Stimulated activated CD4-positive, alpha-beta T cell treated with anti-CD3 and anti-CD28 coated beads, Interleukin-1b, Interleukin-23, amount 100 ng/mL, for 1 hour (primary cell): ENCODE measurements around the gene TSPEAR.
"Not testable (repeated sequence)": the region's sequence is repeated elsewhere in the genome, so short reads cannot be mapped to it uniquely, and the experiment has no call there.

Experiments used
- DNase-seq, 2 donors: peaks; one replicate each; pipeline ENCODE4 v3.0.0-alpha.2; 2020; ENCODE audit warnings: low read depth in 2 of 2

The TSPEAR gene

GRCh38 chr21:44684077-44684476, 27.3 kb downstream of the TSPEAR start:
- DNase-seq: no peak

DNA sequence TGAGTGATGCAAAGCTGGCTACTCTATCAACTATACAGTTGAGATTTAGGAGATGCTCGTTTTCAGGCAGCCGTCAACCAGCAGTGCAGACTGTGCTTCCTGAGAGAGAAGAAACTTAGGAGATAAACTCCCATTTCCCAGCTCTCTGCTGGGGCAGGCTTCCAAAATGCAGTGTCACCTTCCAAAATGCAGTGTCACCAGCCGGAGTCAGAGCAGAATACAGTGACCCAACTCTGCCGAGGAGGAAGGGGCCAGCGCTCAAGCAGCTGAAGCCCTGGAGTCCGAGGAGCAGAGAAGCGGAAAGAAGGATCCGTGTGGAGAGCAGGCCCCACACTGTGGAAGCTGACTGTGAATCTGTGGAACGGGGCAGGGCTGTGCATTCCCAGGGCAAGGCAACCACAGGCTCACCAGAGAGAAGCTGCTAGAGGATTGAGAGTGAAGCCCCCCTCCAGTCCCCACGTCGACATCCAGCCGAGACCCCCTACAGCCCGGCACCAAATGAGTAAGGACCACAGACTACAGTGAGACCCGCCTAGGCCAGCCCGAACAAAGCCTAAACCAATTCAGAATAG, 28.7 kb downstream of the TSPEAR start:
- no peak for DNase-seq

GRCh38 chr21:44681861-44682579, 29.4 kb downstream of the TSPEAR start, which contains the start of gene KRTAP12-1:
Gene KRTAP12-1 (minus strand): TSS chr21:44682163. CDS start chr21:44682123, 40 bp downstream.
- DNase-seq: no peak

DNA sequence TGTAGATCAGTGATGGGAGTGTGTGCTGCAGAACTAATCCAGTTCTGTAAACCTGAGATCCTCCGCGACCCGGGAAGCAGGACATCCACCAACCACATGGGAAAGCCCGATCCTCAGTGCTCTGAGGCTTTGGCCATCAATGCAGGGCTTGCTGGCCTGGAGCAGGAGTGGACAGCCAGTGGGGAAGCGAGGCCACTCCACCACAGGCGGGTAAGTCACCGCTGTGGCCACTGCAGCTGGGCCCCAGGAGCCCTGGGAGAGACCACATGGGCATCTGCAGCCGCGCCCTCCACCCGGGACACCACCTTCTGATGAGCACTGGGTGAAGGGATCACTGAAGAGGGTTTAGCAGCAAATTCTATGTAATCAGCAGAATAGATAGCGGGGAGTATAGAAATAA, 30.2 kb downstream of the TSPEAR start:
- no peak for DNase-seq

- DNase-seq: no peak
Observed at GRCh38 chr21:44677881-44678280, 33.5 kb downstream of the TSPEAR start.

DNA sequence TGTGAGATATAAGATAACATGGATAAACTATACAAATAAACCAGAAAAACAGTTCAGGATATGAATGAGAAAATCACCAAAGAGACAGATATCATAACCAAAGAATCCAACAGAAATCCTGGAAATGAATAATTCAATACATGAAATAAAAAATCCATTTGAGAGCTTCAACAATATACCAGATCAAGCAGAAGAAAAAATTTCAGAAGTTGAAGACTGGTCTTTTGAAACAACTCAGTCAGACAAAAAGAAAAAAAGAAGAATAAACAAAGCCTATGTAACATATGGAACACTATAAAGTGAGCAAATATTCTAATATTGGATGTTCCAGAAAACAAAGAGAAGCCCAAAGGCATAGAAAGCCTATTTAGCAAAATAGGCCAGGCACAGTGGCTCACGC, 39.5 kb downstream of the TSPEAR start:
- no peak for DNase-seq

DNA sequence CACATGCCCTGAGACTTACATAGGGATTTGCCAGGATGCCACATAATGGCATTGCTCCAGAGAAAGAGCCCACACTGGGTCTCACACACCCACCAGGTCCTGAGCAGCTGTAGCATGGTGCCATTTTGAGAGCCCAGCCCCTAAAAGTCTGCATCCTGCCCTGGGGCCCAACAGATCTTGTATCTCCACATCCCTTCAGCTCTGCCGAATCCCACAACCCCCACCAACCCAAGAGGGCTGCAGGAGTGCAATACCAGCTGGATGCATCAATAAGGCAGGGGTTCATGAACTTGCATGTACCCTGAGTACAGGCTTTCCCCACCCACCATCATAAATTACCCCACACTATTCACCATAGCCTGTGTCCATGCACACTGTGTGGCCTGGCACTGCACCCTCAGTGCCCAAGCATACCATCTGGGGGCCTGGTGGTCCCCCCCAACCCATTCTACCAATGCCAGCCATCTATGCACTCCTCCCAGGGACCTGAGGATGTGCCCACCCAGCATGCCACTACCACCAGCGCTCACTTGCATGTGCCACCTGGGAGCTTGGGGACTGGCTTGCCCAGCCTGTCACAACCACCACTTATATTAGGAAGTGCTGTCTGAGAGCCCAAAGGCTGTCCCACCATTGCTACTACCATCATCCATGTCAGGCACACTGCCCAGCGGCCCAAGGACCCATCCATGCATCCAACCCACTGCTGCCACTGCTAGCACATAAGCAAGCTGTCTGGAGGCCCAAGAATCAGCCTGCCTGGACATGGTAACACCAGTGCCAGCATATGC, 40.5 kb downstream of the TSPEAR start:
- no peak for DNase-seq

- DNase-seq: no peak
Observed at GRCh38 chr21:44667612-44668011, 43.8 kb downstream of the TSPEAR start.

GRCh38 chr21:44666401-44667320, 44.7 kb downstream of the TSPEAR start, which contains the start of gene KRTAP12-2:
Gene KRTAP12-2 (minus strand): TSS chr21:44666927. CDS start chr21:44666886, 41 bp downstream.
- DNase-seq: no peak

DNA sequence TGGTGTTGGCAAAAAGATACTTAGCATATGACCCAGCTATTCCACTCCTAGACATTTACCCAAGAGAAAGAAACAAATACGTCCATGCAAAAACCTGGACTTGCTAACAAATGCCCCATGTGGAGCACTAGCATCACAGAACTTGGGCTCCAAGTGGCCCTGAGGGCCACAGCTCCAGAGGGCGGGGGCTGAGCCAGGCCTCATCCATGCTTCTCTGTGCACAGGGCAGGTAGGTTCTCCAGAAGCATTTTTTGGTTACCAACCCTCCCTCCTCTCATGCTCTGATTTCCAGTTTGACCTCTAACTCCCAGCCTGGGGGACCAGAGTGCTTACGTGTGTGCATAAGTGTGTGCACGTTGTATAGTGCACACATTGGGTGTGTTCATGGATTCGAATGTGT, 46.7 kb downstream of the TSPEAR start:
- no peak for DNase-seq

- DNase-seq: not testable (repeated sequence)
Observed at GRCh38 chr21:44661567-44661966, 49.8 kb downstream of the TSPEAR start.

- DNase-seq: no peak
Observed at GRCh38 chr21:44658913-44659595, 52.3 kb downstream of the TSPEAR start.

DNA sequence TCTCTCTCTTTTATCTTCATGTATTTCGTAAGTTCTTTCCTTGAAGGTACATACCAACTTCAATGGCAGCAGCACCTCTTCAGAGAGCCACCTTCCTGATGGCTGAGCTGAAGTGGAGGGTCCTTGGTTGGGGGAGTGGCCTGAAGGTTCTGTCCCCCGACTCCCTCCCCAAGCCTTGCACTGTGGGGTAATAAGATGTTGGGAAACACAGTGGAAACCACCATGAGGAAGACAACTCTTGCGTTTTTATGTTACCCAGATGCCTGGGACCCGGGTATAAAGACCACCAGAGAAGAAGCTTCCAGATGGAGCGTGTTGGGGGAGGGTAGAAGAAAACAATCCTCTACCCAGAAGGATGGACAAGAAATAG, 52.8 kb downstream of the TSPEAR start:
- DNase-seq: no peak

- DNase-seq: peak in 1 of 2 donors; percentile 15
Observed at GRCh38 chr21:44657635-44658540, 53.5 kb downstream of the TSPEAR start, which contains the start of gene KRTAP12-3. Gene KRTAP12-3 (plus strand): TSS chr21:44657932. CDS start chr21:44657980, 48 bp downstream.

DNA sequence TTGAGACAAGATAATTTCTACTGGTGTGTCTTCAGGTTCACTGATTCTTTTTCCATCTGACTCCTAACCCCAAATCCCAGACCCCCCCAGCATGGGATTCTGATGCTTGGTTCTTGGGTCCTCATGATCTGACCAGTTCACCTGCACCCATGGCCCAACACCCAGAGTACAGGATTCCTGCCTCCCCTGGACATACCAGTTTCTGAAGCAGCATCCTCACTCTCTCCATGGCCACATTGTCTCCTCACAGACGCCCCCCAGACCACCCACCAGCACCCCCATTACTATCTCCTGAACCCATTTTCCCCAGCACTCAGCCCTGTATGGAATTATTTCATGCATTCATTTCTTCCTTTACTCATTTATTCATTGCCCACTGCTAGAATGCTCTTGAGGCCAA, 54.5 kb downstream of the TSPEAR start:
- DNase-seq: no peak

- DNase-seq: no peak
Observed at GRCh38 chr21:44654576-44655175, 56.7 kb downstream of the TSPEAR start, which contains the start of gene KRTAP12-4. Gene KRTAP12-4 (minus strand): TSS chr21:44654659. CDS start chr21:44654614, 45 bp downstream.

- DNase-seq: peak in 1 of 2 donors; percentile 18
Observed at GRCh38 chr21:44653656-44654575, 57.5 kb downstream of the TSPEAR start.

DNA sequence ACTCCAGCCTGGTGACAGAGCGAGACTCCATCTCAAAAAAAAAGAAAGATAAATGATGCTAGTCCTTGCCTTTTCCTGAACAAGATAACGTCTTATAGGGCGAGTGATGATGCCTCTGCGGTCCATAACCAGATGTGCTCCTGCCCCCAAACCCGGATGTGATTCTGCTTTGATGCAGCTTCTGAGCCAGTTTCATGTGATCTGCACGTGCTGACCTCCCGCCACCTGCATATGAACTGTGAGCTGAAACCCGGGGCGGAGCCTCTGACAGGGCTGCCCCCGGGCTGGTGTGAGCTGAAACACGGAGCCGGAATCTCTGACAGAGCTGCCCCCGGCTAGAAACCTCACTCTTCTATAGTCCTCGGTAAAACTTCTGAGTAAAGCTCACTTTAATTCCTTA, 58.2 kb downstream of the TSPEAR start:
- no peak for DNase-seq
